Left lung (tissue), 10 donors: ENCODE measurements around the gene CCNO. TPM values are rescaled to one million over a fixed set of nuclear protein-coding genes. Genes with fewer than 3 reads are reported as not detected.

Experiments
- ATAC-seq: fragments of 200-7000 bp; cut with Tn5 transposase; one replicate; pipeline ENCODE4 v1.9.1; 2020; ENCODE audit warnings: moderate library complexity
- DNase-seq, 4 donors: peaks; one replicate each; pipeline ENCODE4 v3.0.0-alpha.2; 2013 to 2020
- H3K27ac ChIP-seq, 2 donors: fragments of 200-600 bp; sonication (generic) in 1 of 2; one replicate each; pipeline versions ENCODE4 v1.5.0 to v1.8.0; 2020 to 2021
- H3K27me3 ChIP-seq, 2 donors: fragments of 200-600 bp; sonication (generic) in 1 of 2; one replicate each; pipeline versions ENCODE4 v1.5.0 to v1.8.0; 2020 to 2021
- H3K36me3 ChIP-seq, 2 donors: fragments of 200-600 bp; sonication (generic) in 1 of 2; one replicate each; pipeline versions ENCODE4 v1.5.0 to v1.8.0; 2020 to 2021
- H3K4me1 ChIP-seq, 2 donors: fragments of 200-600 bp; one replicate each; pipeline ENCODE4 v1.8.0; 2021
- H3K4me3 ChIP-seq, 2 donors: fragments of 200-600 bp; sonication (generic) in 1 of 2; one replicate each; pipeline versions ENCODE4 v1.5.0 to v1.8.0; 2020 to 2021; ENCODE audit warnings: mild to moderate bottlenecking in 1 of 2
- H3K9me3 ChIP-seq, 2 donors: fragments of 200-600 bp; sonication (generic) in 1 of 2; one replicate each; pipeline versions ENCODE4 v1.5.0 to v1.8.0; 2020 to 2021
- CTCF ChIP-seq, 2 donors: fragments of 200-600 bp; sonication (generic) in 1 of 2; IDR thresholded peaks; one replicate each; pipeline versions ENCODE4 v1.5.0 to v1.8.0; 2021; ENCODE audit warnings: antibody characterized with exemption in 2 of 2
- intact Hi-C, 2 donors: fragments of 100-400 bp; cut with DNase I; formaldehyde crosslinking; loops; one replicate each; pipeline versions ENCODE4 v1.11.2 to v1.14.2; 2022
- polyA plus RNA-seq, 6 donors: library from polyadenylated mRNA; unstranded; fragments of 120-200 nt; gene quantifications; one replicate each; pipeline ENCODE4 v1.2.1, GENCODE V29; 2013; ENCODE audit not compliant: insufficient read length in 6 of 6
- total RNA-seq, 2 donors: library from RNA; stranded (reverse); fragmentation: NEBNext Ultra II Directional; extraction: Animal tissue kit (Norgen Biotek cat#: 25700); gene quantifications; one replicate each; pipeline ENCODE4 v1.2.1, GENCODE V29; 2021
- donor health status: DM: no; HTN: yes; CAD: no.
- donor health status: DM: no; HTN: no; CAD: no.

Gene CCNO
- total and polyA plus RNA-seq, 8 donors, result 0.23 to 8.4 (median 4.2) TPM

- ATAC-seq (no peak), DNase-seq (no peak)
- H3K4me3 ChIP-seq, result no peak overlapping the region
- no peaks in the 10 kb centered on the region for H3K9me3 ChIP-seq
- intact Hi-C loops, result no loop called here
- TF ChIP-seq CTCF (IDR thresholded peaks at IDR 0.05), result no peak
- peaks cover 100% of the 10 kb centered on the region in 2 donors for H3K27me3 ChIP-seq
- no peaks in the 10 kb centered on the region for H3K36me3 ChIP-seq
- no peak overlapping the region for H3K27ac ChIP-seq
- H3K4me1 ChIP-seq, result peaks cover 5 to 35% of the 10 kb centered on the region in 2 donors
These were observed 9.6 kb downstream of the CCNO start for GRCh38 chr5:55223812-55224240.

GRCh38 chr5:55222985-55223811 lies 10.2 kb downstream of the CCNO start:
- Histone ChIP-seq H3K36me3 (no peaks in the 10 kb centered on the region), H3K27me3 (peaks cover 95 to 100% of the 10 kb centered on the region in 2 donors), H3K4me1 (peaks cover 5 to 35% of the 10 kb centered on the region in 2 donors), H3K27ac (no peak overlapping the region), H3K4me3 (no peak overlapping the region), H3K9me3 (no peaks in the 10 kb centered on the region)
- DNase-seq (peak in 1 of 4 donors; percentile 22), ATAC-seq (no peak)
- no peak for TF ChIP-seq CTCF (IDR thresholded peaks at IDR 0.05)
- intact Hi-C loops, result no loop called here

- Histone ChIP-seq H3K9me3 (no peaks in the 10 kb centered on the region), H3K4me3 (no peak overlapping the region), H3K36me3 (no peaks in the 10 kb centered on the region), H3K4me1 (peaks cover 5 to 29% of the 10 kb centered on the region in 2 donors), H3K27ac (no peak overlapping the region), H3K27me3 (peaks cover 86 to 100% of the 10 kb centered on the region in 2 donors)
- no peak for DNase-seq
- intact Hi-C loops, result no loop called here
- no peak for TF ChIP-seq CTCF (IDR thresholded peaks at IDR 0.05)
- ATAC-seq, result no peak
These were observed 11.1 kb downstream of the CCNO start for GRCh38 chr5:55222092-55222984.

GRCh38 chr5:55220433-55221185 lies 12.8 kb downstream of the CCNO start:
- Histone ChIP-seq H3K4me1 (peaks cover 5 to 17% of the 10 kb centered on the region in 2 donors), H3K4me3 (no peak overlapping the region), H3K36me3 (no peaks in the 10 kb centered on the region), H3K9me3 (no peaks in the 10 kb centered on the region), H3K27me3 (peaks cover 69 to 88% of the 10 kb centered on the region in 2 donors), H3K27ac (no peak overlapping the region)
- intact Hi-C loops, result no loop called here
- ATAC-seq (peak; percentile 38), DNase-seq (peak in 1 of 4 donors; percentile 16)
- no peak for TF ChIP-seq CTCF (IDR thresholded peaks at IDR 0.05)
